Duodenal mucosa (tissue), 2 donors: Measurements from ENCODE around the gene NINJ1.

Source experiments
- H3K27ac ChIP-seq: one replicate; pipeline ENCODE4 v1.7.0; 2013; ENCODE audit warnings: low read depth, low read length
- H3K27me3 ChIP-seq, 2 donors: one replicate each; pipeline ENCODE4 v1.7.0; 2013; ENCODE audit warnings: low read length in 2 of 2, control low read depth in 1 of 2; ENCODE audit not compliant: insufficient read depth in 2 of 2, control insufficient read depth in 1 of 2
- H3K36me3 ChIP-seq, 2 donors: one replicate each; pipeline ENCODE4 v1.7.0; 2013; ENCODE audit warnings: low read length in 2 of 2, control low read depth in 1 of 2; ENCODE audit not compliant: insufficient read depth in 2 of 2, control insufficient read depth in 1 of 2
- H3K4me1 ChIP-seq, 2 donors: one replicate each; pipeline ENCODE4 v1.7.0; 2013; ENCODE audit warnings: low read length in 2 of 2, control low read depth in 1 of 2; ENCODE audit not compliant: insufficient read depth in 2 of 2, control insufficient read depth in 1 of 2
- H3K4me3 ChIP-seq, 2 donors: one replicate each; pipeline ENCODE4 v1.7.0; 2013; ENCODE audit warnings: low read length in 2 of 2, low read depth in 1 of 2
- H3K9ac ChIP-seq, 2 donors: one replicate each; pipeline ENCODE4 v1.7.0; 2013; ENCODE audit warnings: low read length in 2 of 2, low read depth in 1 of 2
- H3K9me3 ChIP-seq, 2 donors: one replicate each; pipeline ENCODE4 v1.7.0; 2013; ENCODE audit warnings: low read length in 2 of 2, control low read depth in 1 of 2; ENCODE audit not compliant: control insufficient read depth in 1 of 2

Gene NINJ1

DNA sequence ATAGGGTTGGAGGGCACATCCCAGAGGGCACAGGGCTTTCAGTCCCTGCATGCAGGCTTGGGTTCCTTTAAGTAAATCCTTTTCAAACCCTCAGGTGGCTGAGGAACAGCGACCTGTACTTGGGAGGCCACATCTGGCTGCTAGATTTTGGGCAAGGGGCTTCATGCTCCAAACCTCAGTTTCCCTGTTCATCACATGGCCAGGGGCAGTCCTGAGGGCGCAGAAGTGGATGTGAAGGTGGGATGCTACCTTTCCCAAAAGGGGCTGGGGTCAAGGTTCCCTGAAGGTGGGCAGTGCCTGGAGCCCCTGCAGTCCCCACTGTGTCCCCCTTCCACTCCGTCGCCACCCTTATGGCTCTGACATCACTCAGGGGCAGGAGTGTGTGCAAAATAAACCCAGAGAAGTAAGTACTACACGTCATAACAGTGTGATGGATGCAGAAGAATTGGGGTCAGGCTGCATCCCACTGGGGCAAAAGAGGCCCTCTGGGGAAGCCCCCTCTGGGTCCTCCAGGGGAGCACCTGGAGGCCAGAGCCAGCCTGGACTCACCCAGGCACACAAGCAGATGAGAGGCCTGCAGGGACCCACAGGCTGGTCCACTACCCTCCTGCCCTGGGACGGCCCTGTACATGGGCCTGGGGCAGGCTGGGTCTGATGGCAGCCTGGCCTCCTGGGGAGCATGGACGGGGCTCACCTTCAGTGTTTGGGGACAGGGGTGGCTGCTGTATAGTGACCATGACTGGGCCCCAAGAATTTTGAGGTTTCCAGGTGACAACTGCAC is 40.0 kb downstream of the NINJ1 start:
- Histone ChIP-seq H3K4me1 (peaks cover 40 to 45% of the 10 kb centered on the region in 2 donors), H3K27me3 (no peaks in the 10 kb centered on the region), H3K9ac (peak overlapping the region in 1 of 2 donors; percentile 70), H3K9me3 (no peaks in the 10 kb centered on the region), H3K36me3 (no peaks in the 10 kb centered on the region), H3K4me3 (no peak overlapping the region), H3K27ac (peak overlapping the region; percentile 87)

DNA sequence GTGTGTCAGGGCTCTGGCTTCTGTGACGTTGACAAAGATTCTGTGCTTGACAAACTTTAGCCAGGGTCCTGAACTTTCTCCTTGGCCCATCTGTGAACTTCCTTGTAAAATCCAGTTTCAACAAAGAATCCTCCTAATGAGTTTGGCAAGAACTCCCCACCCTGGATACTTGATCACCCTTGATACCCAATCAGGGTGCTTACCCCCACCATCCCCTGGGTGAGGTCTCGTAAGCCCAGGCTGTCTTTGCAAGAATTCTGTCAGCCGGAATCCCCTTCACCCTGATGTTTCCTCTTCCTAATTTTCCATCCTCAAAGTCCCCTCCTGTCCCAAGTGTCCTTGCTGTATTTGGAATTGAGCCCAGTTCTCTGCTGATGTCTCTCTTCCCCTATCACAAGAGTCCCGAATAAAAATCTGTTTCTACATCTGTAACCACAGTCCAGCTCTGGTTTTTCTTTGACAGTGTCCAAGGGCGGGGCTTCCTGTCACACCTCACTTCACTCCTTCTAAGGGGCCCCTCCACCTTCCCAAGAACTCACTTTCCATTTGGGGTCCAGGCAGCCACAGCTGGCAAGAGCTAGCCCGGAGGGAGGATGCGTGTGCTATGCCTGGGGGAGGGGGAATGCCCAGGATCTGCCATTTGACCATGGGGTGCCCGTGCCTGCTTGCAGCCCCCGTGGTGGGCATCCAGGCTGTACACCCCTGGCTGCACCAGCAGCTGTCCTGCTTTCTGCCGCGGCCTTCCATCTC is 40.7 kb downstream of the NINJ1 start:
- Histone ChIP-seq H3K4me3 (no peak overlapping the region), H3K27me3 (no peaks in the 10 kb centered on the region), H3K27ac (no peak overlapping the region), H3K36me3 (no peaks in the 10 kb centered on the region), H3K4me1 (peaks cover 35 to 41% of the 10 kb centered on the region in 2 donors), H3K9ac (no peak overlapping the region), H3K9me3 (no peaks in the 10 kb centered on the region)

DNA sequence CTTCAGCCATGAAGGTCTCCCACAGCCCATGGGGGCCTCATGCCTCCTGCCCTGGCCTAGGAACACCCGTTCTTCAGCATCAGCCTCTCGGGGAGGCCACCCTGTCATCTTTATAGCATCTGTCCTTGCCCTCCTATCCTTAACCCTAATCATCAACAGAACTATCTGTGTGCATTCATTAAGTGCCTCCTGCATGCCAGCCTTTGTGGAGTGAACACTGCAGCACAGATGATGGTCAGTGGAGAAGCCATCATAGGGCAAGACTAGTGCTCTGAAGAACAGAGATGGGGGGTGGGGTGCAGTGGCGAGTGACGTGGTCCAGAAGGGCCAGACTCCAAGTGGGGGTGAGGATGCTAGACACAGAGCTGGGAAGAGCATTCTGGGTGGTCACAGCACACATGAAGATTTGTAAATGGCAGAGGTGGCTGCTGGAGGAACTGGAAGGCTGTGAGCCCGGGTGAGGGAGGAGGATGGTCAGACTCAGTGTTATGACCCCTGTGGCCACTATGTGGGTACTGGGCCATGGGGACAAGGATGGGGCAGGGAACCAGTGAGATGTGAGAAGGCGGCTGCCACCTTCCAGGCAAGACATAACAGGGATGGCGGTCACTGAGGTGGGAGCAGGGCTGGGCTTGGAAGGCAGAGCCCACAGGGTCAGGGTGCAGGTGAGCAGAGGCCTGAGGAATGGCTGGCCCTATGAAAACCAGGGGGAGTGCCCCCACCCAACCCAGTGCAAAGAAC is 41.6 kb downstream of the NINJ1 start:
- Histone ChIP-seq H3K4me1 (peaks cover 27 to 32% of the 10 kb centered on the region in 2 donors), H3K4me3 (no peak overlapping the region), H3K9ac (no peak overlapping the region), H3K27ac (no peak overlapping the region), H3K36me3 (no peaks in the 10 kb centered on the region), H3K27me3 (no peaks in the 10 kb centered on the region), H3K9me3 (no peaks in the 10 kb centered on the region)

DNA sequence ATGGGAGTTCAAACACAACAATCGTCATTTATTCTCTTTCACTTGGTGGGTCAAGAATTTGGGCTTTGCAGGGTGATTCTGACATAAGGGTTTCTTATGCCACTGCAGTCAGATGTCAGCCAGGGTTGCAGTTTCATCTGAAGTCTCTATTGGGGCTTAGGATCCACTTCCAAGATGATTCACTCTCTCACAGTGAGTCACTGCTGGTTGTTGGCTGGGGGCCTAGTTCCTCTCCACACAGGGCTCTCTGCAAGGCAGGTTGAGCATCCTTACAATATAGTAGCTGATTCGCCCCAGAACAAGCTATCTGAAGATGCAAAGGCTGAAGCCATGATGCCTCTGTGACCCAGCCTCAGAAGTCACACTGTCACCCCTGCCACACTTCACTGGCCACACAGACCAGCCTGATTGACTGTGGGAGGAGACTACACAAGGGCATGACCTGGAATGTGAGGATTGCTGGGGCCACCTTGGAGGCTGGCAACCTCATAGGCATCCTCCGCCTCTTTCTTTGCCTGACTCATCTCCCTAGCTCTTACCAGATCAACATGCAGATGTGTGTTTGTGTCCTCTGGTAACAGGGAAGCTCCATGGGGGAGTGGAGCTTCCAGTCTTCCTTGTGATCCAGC is 42.5 kb downstream of the NINJ1 start:
- no peaks in the 10 kb centered on the region for H3K27me3 ChIP-seq
- H3K9ac ChIP-seq: no peak overlapping the region
- no peak overlapping the region for H3K27ac ChIP-seq
- peaks cover 22 to 24% of the 10 kb centered on the region in 2 donors for H3K4me1 ChIP-seq
- no peaks in the 10 kb centered on the region for H3K36me3 ChIP-seq
- no peaks in the 10 kb centered on the region for H3K9me3 ChIP-seq
- H3K4me3 ChIP-seq: no peak overlapping the region

DNA sequence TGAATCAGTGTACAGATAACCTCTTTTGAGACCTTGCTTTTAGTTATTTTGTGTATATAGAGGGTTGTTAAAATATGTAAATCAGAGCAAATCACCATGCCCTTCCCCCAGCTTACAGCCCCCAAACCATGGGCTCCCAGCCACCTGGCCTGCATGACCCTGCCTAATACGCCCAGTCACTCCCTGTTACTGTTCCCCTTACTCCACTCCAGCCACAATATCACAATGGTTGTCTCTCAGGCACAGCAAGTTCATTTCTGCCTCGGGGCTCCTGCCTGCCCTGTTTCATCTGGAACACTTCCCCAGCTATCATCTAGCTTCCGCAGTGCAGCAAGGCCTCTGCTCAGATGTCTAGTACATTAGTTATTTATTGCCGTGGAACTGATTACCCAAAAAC is 43.0 kb downstream of the NINJ1 start:
- H3K36me3 ChIP-seq: no peaks in the 10 kb centered on the region
- H3K4me1 ChIP-seq: peaks cover 22 to 24% of the 10 kb centered on the region in 2 donors
- H3K9ac ChIP-seq: no peak overlapping the region
- no peak overlapping the region for H3K27ac ChIP-seq
- no peaks in the 10 kb centered on the region for H3K27me3 ChIP-seq
- H3K4me3 ChIP-seq: no peak overlapping the region
- no peaks in the 10 kb centered on the region for H3K9me3 ChIP-seq

DNA sequence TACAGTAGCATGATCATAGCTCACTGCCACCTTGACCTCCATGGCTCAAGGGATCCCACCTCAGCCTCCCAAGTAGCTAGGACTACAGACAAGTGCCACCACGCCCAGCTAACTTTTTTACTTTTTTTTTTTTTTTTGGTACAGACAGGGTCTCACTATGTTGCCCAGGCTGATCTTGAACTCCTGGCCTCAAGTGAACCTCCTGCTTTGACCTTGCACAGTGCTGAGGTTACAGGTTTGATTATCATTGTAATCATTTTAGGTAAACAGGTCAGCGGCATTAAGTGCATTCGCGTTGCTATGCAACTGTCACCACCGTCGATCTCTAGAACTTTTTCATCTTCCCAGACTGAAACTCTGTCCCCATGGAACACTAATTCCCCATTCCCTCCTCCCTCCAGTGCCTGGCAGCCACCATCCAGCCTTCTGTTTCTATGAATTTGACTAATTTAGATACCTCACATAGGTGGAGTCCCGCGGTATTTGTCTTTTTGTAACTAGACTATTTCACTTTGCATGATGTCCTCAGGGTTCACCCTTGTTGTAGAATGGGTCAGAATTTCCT is 43.9 kb downstream of the NINJ1 start:
- peaks cover 22 to 23% of the 10 kb centered on the region in 2 donors for H3K4me1 ChIP-seq
- no peak overlapping the region for H3K9ac ChIP-seq
- H3K36me3 ChIP-seq: peaks cover 0 to 4% of the 10 kb centered on the region in 2 donors
- no peaks in the 10 kb centered on the region for H3K27me3 ChIP-seq
- no peak overlapping the region for H3K4me3 ChIP-seq
- H3K27ac ChIP-seq: no peak overlapping the region
- H3K9me3 ChIP-seq: no peaks in the 10 kb centered on the region

DNA sequence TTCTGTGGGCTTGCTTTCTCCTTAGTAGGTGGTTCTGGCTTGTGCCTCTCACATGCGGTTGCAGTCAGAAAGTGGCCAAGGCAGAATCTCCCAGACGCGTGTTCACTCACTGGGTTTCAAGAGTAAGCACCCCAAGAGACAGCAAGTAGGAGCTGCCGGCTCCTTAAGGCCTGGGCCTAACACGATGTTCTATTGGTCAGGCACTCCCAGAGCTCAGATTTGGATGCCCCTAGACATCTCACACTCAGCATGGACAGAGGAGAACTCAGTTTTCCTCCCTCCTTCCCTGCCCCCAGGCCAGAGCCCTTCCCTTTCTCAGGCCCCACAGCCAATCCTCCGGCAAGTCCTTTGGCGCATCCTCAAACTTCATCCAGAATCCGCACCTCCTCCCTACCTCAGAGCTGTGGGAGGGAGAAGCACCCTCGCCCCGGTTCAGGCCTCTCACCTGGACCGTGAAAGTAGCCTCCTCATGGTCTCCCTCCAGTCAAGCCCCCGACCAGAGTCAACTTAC is 44.5 kb downstream of the NINJ1 start:
- Histone ChIP-seq H3K36me3 (peaks cover 0 to 7% of the 10 kb centered on the region in 2 donors), H3K9me3 (no peaks in the 10 kb centered on the region), H3K4me1 (peaks cover 15 to 17% of the 10 kb centered on the region in 2 donors), H3K27me3 (no peaks in the 10 kb centered on the region), H3K27ac (no peak overlapping the region), H3K9ac (no peak overlapping the region), H3K4me3 (no peak overlapping the region)

DNA sequence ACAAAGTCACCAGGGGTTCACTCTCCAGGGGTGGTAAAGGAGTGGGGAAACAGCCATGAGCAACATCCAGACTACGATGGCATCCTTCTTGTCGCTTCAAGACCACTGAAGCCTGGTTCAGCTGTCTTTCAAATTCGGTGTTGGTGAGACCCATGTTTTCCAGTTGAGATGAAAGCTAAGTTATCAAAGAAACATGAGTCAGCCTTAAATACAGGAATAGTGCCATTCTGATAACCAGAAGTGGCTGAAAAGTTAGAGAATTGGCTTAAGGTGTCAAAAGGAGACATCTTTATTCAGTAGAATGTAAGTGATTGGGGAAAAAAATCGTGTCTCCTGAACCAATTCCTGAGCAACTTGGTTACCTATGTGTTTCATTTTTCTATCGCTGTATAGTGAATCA is 45.0 kb downstream of the NINJ1 start:
- Histone ChIP-seq H3K27ac (no peak overlapping the region), H3K36me3 (peaks cover 0 to 9% of the 10 kb centered on the region in 2 donors), H3K4me1 (peaks cover 10 to 14% of the 10 kb centered on the region in 2 donors), H3K4me3 (no peak overlapping the region), H3K9me3 (no peaks in the 10 kb centered on the region), H3K27me3 (no peaks in the 10 kb centered on the region), H3K9ac (no peak overlapping the region)

DNA sequence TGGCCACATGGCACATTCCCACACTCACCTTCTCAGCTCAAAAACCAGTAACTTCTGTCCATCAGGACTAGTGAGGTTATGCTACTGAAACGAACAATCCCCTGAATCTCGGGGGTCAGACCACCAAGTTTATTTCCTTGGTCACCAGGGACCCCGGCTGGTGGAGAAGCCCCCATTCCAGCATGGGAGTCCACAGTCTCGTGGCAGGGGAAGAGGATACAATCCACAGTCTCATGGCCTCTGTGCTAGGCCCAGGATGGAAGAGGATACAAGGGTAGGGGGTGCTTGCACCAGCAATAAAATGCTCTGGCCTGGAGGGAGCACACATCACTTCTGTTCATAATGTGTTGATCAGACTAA is 45.4 kb downstream of the NINJ1 start:
- no peak overlapping the region for H3K4me3 ChIP-seq
- no peaks in the 10 kb centered on the region for H3K27me3 ChIP-seq
- H3K9ac ChIP-seq: no peak overlapping the region
- peaks cover 6 to 12% of the 10 kb centered on the region in 2 donors for H3K4me1 ChIP-seq
- H3K27ac ChIP-seq: no peak overlapping the region
- H3K9me3 ChIP-seq: no peaks in the 10 kb centered on the region
- peaks cover 0 to 9% of the 10 kb centered on the region in 2 donors for H3K36me3 ChIP-seq
